ENCODE data around the gene FAU.
A peak's percentile ranks its signal among the peaks of the same experiment; 100 is the strongest.

FAU gene

DNA sequence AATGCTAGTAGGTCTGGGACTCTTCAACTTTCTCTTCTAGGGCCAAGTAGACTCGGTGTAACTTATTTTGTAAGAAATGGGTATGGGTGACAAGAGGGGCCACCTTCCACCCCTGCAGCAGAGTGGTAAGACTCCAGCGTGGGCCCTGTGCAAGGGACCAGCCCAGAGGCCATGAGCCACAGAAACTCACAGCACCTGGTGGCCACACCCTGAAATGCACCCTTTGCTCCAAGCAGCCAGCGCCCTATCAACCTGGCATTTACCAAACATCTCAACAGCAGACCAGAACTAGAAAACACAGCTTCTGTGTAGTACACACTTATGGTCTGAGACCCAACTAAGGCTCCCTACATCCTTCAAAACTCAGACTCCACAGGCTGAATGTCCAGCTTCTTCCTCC, 43.8 kb downstream of the FAU start:
- DNase-seq (ENCODE audit: low spot score) = peak; percentile 59

DNA sequence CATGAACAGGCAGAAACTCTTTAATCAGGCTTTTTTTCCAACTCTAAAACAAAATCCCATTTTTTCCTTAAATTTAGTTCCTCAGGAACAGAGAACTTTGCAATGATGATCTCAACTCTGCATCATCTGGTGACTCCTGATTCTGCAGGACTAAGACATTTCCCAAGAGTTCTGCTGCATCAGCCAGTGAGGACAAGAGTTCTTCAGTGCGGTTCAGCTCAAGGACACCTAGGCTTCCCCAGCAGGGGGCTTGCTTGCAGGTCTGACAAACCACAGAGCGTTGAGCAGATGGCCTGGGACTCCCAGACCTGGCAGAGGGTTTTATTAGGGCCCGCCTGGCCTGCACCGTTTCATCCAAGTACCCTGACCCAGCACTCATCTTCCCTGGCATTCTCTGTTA, 44.5 kb downstream of the FAU start:
- no peak for DNase-seq (ENCODE audit: low spot score)

DNA sequence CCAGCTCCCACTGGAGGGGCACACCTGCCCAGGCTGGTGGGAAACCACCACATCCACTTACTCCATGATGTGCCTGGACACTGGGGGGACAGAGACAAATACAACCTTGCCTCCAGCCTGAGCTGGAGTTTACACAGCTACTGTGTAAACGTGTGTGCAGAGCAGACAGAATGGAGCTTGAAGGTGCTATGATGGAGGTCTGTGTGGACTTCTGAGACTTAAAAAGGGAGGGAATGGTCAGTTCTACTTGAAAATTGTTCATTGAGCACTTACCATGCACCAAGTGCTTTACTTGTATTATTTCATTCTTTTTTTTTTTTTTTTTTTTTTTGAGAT, 49.3 kb downstream of the FAU start:
- no peak for DNase-seq (ENCODE audit: low spot score)

DNA sequence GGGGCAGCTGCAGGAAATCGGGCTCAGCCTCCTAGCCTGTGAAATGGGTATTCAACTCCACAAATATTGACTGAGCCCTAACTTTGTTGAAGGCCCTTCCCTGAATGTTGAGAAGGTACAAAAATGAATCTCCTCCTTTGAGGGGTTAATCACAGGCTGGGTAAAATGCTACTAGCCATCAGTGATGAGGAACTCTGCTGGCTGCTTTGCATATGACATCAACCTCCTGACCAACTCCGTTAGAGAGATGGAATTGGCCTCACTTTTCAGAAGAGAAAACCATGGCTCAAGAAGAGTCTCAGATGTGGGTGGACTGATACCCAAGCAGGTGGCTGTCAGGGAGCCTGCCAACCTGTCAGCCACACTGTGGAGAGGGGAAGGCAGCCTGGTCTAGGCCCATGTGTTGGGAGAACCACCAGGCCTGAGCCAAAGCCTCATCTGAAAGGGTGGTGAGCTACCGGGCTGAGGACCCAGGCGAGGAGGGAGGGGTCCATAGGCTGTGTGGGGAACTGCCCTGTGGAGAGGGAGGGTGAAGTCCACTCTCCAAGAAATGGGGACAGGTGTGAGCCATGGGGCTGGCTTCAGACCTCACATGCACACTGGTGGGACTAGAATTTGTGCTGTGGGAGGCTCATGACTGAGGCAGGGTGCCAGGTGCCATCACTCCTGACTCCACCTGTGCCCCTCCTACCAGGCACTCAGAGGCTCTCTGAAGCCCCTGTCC, 49.9 kb downstream of the FAU start:
- no peak for DNase-seq (ENCODE audit: low spot score)
